Measurements from ENCODE around the gene IKZF5. TPM values are rescaled to one million over a fixed set of nuclear protein-coding genes. Genes with fewer than 3 reads are reported as not detected.

IKZF5 gene
- total and polyA plus RNA-seq, 2 experiments from 2014 or later: 4.2 to 10.1 TPM

DNA sequence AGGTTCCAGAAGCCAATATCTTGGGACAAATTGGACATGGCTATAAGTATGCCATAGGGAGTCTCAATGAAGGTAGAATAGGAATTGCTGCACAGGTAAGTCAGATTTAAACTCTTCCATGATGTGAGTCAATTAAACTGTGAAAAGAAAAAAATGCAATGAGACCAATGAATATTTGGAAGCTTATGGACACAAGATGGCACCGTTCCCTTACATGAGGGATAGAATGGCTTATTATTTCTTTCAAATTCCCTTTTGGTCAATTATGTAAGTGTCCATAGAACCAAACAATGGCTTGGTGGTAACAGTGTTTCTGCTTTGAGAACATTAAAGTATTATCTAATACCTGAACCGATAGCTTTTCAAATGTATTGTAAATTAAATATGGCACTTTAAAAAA is 35.8 kb upstream of the IKZF5 start:
- no peaks in the 10 kb centered on the region for H4K20me1 ChIP-seq (ENCODE audit: insufficient read depth)
- H3K27me3 ChIP-seq (replicated peaks; ENCODE audit: insufficient read depth): no peaks in the 10 kb centered on the region
- no peak overlapping the region for H2AFZ ChIP-seq
- no peaks in the 10 kb centered on the region for H3K4me1 ChIP-seq (ENCODE audit: insufficient read depth)
- H3K4me2 ChIP-seq (ENCODE audit: unreplicated experiment): no peak overlapping the region
- H3F3A ChIP-seq (ENCODE audit: insufficient read depth): no peaks in the 10 kb centered on the region
- H3K27ac ChIP-seq: no peak overlapping the region
- no peaks in the 10 kb centered on the region for H3K9me3 ChIP-seq (ENCODE audit: low read depth)
- no peaks in the 10 kb centered on the region for H3K79me2 ChIP-seq (ENCODE audit: insufficient read depth)
- WGBS, 2 experiments (ENCODE audit: low coverage in 1 of 2, low lambda C conversion rate in 2 of 2, missing lambda C conversion rate in 2 of 2): 69 to 72% methylated on average over 2 of the region's 2 CpGs
- no peak overlapping the region for H3K9ac ChIP-seq
- no peak for TF ChIP-seq EZH2 (IDR thresholded peaks at IDR 0.05; ENCODE audit: insufficient read depth, poor library complexity, severe bottlenecking)
- TF ChIP-seq EZH2phosphoT487 (IDR thresholded peaks at IDR 0.05; ENCODE audit: insufficient read depth, low read depth): no peak
- in situ Hi-C loops (cut with MboI): loop anchor here (10.0 to 25.0 kb wide), 2 partner anchors 510 to 918 kb away; no protein-coding TSS in a partner anchor
- no peaks in the 10 kb centered on the region for H3K36me3 ChIP-seq (ENCODE audit: low read depth)
- H3K4me3 ChIP-seq: no peak overlapping the region
- DNase-seq: peak; percentile 46
- H3K9me2 ChIP-seq (ENCODE audit: insufficient read depth): no peaks in the 10 kb centered on the region

GRCh38 chr10:123043409-123043925 is 34.9 kb upstream of the IKZF5 start:
- Histone ChIP-seq H3K9me2 (ENCODE audit: insufficient read depth) (no peaks in the 10 kb centered on the region), H3K4me3 (no peak overlapping the region), H2AFZ (no peak overlapping the region), H4K20me1 (ENCODE audit: insufficient read depth) (no peaks in the 10 kb centered on the region), H3K4me1 (ENCODE audit: insufficient read depth) (no peaks in the 10 kb centered on the region), H3K27ac (no peak overlapping the region), H3K27me3 (replicated peaks; ENCODE audit: insufficient read depth) (no peaks in the 10 kb centered on the region), H3K36me3 (ENCODE audit: low read depth) (no peaks in the 10 kb centered on the region), H3F3A (ENCODE audit: insufficient read depth) (no peaks in the 10 kb centered on the region), H3K4me2 (ENCODE audit: unreplicated experiment) (no peak overlapping the region), H3K9me3 (ENCODE audit: low read depth) (no peaks in the 10 kb centered on the region), H3K79me2 (ENCODE audit: insufficient read depth) (no peaks in the 10 kb centered on the region), H3K9ac (no peak overlapping the region)
- in situ Hi-C loops (cut with MboI): loop anchor here (10.0 to 25.0 kb wide), 2 partner anchors 511 to 919 kb away; no protein-coding TSS in a partner anchor
- TF ChIP-seq EZH2phosphoT487 (IDR thresholded peaks at IDR 0.05; ENCODE audit: insufficient read depth, low read depth) (no peak), EZH2 (IDR thresholded peaks at IDR 0.05; ENCODE audit: insufficient read depth, poor library complexity, severe bottlenecking) (no peak)
- DNase-seq: peak; percentile 76
- 8 to 9% methylated on average over 5 of the region's 5 CpGs for WGBS, 2 experiments (ENCODE audit: low coverage in 1 of 2, low lambda C conversion rate in 2 of 2, missing lambda C conversion rate in 2 of 2)

DNA sequence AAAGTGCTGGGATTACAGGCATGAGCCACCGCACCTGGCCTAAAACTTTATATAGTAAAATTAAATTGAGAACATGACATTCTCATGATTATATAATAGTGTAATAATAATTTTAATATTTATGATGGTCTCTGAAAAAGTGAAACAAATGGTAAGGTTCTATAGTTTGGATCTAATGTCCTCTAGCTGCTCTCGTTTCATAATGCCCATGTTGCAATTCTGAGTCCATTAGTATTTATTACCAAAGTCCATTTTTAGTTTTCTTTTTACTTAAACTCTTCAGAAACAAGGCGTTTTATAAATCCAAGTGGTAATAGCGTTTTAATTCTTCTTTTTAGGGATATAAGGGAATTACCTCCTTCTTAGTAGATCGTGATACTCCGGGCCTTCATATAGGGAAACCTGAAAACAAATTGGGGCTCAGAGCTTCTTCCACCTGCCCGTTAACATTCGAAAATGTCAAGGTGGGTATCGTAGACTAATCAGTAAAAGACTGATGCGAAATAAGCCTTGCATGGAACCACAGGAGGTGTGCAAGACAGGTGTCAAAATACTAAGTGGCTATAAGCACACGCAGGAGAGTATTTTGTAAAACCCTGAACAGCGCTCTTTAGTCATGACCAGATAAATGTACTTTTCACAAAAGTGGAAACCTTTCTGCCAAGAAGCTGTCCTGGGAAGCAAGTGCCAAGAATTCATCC is 34.3 kb upstream of the IKZF5 start:
- 75% methylated on average over 12 of the region's 12 CpGs for WGBS, 2 experiments (ENCODE audit: low coverage in 1 of 2, low lambda C conversion rate in 2 of 2, missing lambda C conversion rate in 2 of 2)
- in situ Hi-C loops (cut with MboI): loop anchor here (10.0 to 25.0 kb wide), 2 partner anchors 512 to 919 kb away; no protein-coding TSS in a partner anchor

GRCh38 chr10:123039632-123039930 is 31.0 kb upstream of the IKZF5 start:
- H3K4me3 ChIP-seq: no peak overlapping the region
- no peaks in the 10 kb centered on the region for H4K20me1 ChIP-seq (ENCODE audit: insufficient read depth)
- no peaks in the 10 kb centered on the region for H3K79me2 ChIP-seq (ENCODE audit: insufficient read depth)
- no peak overlapping the region for H2AFZ ChIP-seq
- no peak overlapping the region for H3K9ac ChIP-seq
- H3K27ac ChIP-seq: no peak overlapping the region
- no peak overlapping the region for H3K4me2 ChIP-seq (ENCODE audit: unreplicated experiment)
- DNase-seq: no peak
- no peaks in the 10 kb centered on the region for H3K27me3 ChIP-seq (replicated peaks; ENCODE audit: insufficient read depth)
- H3K4me1 ChIP-seq (ENCODE audit: insufficient read depth): no peaks in the 10 kb centered on the region
- in situ Hi-C loops (cut with MboI): loop anchor here (25.0 kb wide), 1 partner anchor 923 kb away; no protein-coding TSS in a partner anchor
- no peak for TF ChIP-seq EZH2 (IDR thresholded peaks at IDR 0.05; ENCODE audit: insufficient read depth, poor library complexity, severe bottlenecking)
- no peak for TF ChIP-seq EZH2phosphoT487 (IDR thresholded peaks at IDR 0.05; ENCODE audit: insufficient read depth, low read depth)
- H3F3A ChIP-seq (ENCODE audit: insufficient read depth): no peaks in the 10 kb centered on the region
- H3K36me3 ChIP-seq (ENCODE audit: low read depth): no peaks in the 10 kb centered on the region
- H3K9me3 ChIP-seq (ENCODE audit: low read depth): no peaks in the 10 kb centered on the region
- H3K9me2 ChIP-seq (ENCODE audit: insufficient read depth): no peaks in the 10 kb centered on the region

More for the DNA sequence above, 34.3 kb upstream of the IKZF5 start:
- Histone ChIP-seq H4K20me1 (ENCODE audit: insufficient read depth) (no peaks in the 10 kb centered on the region), H3K4me2 (ENCODE audit: unreplicated experiment) (no peak overlapping the region), H3K27ac (no peak overlapping the region), H3K36me3 (ENCODE audit: low read depth) (no peaks in the 10 kb centered on the region), H3F3A (ENCODE audit: insufficient read depth) (no peaks in the 10 kb centered on the region), H3K4me3 (no peak overlapping the region), H3K9me2 (ENCODE audit: insufficient read depth) (no peaks in the 10 kb centered on the region), H2AFZ (no peak overlapping the region), H3K9me3 (ENCODE audit: low read depth) (no peaks in the 10 kb centered on the region), H3K9ac (no peak overlapping the region), H3K27me3 (replicated peaks; ENCODE audit: insufficient read depth) (no peaks in the 10 kb centered on the region), H3K4me1 (ENCODE audit: insufficient read depth) (no peaks in the 10 kb centered on the region), H3K79me2 (ENCODE audit: insufficient read depth) (no peaks in the 10 kb centered on the region)
- TF ChIP-seq EZH2phosphoT487 (IDR thresholded peaks at IDR 0.05; ENCODE audit: insufficient read depth, low read depth) (no peak), EZH2 (IDR thresholded peaks at IDR 0.05; ENCODE audit: insufficient read depth, poor library complexity, severe bottlenecking) (no peak)
- DNase-seq: no peak
